GM13977 (cell line): ENCODE data around the gene SF3A1.

Source experiments
- DNase-seq: peaks from one replicate; pipeline ENCODE4 v3.0.0; 2012; ENCODE audit warnings: low spot score
- in situ Hi-C: fragments of 300-500 bp; cut with MboI; formaldehyde crosslinking; loops from one replicate; pipeline ENCODE4 v1.12.0; 2022; ENCODE audit warnings: low sequenced_read_pairs, low pct_unique_long_range_greater_than_20kb, mixed read lengths, inconsistent platforms; ENCODE audit not compliant: unreplicated experiment
- TF ChIP-seq, protein P1 (sequence below): IDR thresholded peaks from 2 replicates; pipeline ENCODE4 v1.5.1; 2012; ENCODE audit warnings: mild to moderate bottlenecking, control low read depth; ENCODE audit not compliant: insufficient read depth; ENCODE audit errors: extremely low read depth, missing control alignments

Gene SF3A1

DNA sequence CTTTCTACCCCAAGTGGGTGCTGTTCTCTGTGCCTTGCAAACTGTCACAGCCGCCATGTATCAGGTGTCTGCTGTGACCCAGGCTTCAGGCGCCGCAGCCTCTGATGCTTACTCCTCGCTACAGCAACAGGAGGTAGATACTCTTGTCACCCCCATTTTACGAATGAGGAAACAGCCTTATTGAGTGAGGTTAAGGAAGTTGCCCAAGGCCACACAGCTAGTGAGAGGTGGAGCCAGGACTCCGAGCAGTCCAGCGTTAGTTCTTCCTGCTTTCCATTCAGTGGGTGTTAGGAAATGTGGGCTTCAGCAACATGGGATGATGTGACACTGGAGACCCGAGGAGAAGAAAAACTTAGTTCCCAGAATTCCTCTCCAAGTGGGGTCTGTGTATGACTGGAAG lies 16.2 kb upstream of the SF3A1 start:
- TF ChIP-seq, protein P1, sequence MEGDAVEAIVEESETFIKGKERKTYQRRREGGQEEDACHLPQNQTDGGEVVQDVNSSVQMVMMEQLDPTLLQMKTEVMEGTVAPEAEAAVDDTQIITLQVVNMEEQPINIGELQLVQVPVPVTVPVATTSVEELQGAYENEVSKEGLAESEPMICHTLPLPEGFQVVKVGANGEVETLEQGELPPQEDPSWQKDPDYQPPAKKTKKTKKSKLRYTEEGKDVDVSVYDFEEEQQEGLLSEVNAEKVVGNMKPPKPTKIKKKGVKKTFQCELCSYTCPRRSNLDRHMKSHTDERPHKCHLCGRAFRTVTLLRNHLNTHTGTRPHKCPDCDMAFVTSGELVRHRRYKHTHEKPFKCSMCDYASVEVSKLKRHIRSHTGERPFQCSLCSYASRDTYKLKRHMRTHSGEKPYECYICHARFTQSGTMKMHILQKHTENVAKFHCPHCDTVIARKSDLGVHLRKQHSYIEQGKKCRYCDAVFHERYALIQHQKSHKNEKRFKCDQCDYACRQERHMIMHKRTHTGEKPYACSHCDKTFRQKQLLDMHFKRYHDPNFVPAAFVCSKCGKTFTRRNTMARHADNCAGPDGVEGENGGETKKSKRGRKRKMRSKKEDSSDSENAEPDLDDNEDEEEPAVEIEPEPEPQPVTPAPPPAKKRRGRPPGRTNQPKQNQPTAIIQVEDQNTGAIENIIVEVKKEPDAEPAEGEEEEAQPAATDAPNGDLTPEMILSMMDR, result no peak
- in situ Hi-C loops, result no loop called here
- no peak for DNase-seq

DNA sequence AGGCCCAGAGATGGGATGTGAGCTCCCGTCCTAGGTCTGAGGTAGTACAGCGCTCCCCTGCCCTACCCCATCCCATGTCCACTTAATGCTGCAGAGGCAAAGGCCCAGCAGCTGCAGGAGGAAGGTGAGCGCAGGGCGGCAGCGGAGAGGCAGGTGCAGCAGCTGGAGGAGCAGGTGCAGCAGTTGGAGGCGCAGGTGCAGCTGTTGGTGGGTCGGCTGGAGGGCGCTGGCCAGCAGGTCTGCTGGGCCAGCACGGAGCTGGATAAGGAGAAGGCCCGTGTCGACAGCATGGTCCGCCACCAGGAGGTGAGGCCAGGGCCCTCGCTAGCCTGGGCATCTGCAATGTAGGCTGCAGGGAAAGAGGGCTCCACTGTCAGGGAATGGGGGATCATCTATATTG lies 15.3 kb upstream of the SF3A1 start:
- in situ Hi-C loops, result no loop called here
- TF ChIP-seq, protein P1, result no peak
- DNase-seq, result no peak

DNA sequence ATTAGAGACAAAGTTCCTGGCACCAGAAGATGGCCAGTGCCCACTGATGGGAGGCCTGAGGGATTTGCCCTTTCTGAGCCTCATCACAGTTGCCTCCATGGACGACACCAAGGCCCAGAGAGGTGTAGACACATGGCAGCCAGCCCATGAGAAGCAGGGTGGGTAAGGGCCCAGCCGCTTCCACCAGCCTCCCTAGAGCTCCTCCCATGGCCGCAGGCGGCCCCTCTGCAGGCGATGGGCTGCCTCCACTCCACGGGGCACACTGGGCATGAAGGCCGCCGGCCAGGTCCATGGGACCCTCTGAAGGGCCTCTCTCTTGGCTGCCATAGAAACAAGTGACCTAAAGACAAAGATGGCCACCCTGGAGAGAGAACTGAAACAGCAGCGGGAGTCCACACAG lies 14.6 kb upstream of the SF3A1 start:
- DNase-seq, result no peak
- TF ChIP-seq, protein P1, result no peak
- in situ Hi-C loops, result no loop called here

DNA sequence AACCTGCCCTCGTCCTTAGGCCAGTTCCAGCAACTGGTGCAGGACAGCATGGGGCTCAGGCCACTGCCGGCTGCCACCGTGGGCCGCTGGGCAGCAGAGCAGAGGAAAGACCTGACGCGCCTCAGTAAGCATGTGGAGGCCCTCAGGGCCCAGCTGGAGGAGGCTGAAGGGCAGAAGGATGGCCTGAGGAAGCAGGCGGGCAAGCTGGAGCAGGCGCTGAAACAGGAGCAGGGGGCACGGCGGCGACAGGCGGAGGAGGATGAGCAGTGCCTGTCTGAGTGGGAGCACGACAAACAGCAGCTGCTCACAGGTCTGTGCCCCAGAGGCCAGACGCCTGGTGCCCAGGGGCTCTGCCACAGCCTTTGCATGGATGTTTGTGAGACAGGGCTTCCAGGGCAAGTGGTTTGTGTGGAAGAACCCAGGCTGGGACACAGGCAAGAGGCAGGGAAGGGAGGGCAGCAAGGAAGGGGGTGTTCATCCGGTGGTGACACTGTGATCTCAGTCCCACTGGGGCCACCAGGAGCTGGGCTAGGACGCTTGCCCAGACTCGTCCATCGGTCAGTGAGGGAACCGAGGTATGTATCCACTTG lies 14.0 kb upstream of the SF3A1 start:
- in situ Hi-C loops, result no loop called here
- TF ChIP-seq, protein P1, result no peak
- DNase-seq, result no peak

DNA sequence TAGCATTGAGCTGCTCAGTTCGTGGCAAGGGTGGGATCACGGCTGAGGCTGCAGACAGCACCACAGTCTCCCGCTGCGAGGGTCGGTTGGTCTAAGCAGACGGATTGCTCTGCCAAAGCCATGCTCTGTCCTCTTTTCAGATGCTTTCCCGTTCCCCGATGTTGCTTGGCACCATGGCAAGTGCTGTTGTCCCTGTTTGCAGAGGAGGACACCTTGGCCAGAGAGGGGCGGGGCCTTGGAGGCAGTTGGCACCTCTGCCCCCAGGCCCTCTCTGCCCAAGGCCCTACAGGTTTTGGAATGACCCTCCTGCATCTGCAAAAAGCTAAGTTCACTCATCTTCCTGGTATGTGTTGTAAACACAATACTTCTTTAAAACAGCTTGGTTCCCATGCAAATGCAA lies 11.7 kb upstream of the SF3A1 start:
- in situ Hi-C loops, result no loop called here
- TF ChIP-seq, protein P1, result no peak
- DNase-seq, result no peak

DNA sequence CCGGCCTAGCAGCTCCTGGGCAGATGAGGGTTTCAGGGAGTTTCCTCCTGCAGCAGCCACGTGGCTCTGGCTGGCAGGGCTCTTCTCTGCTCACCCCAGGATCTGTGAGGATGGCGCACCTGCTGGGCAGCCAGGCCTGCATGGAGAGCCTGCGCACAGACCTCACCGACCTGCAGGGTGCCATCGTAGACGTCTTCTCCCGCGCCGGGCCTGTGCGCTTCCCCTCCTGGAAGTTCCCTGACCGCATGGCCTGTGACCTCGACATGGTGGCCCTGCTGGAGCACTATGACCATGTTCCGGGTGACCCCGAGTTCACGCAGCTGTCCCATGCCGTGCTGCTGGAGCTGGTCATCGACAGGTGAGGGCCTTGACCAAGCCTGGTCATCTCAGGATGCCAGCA lies 9.2 kb upstream of the SF3A1 start:
- in situ Hi-C loops, result no loop called here
- TF ChIP-seq, protein P1, result no peak
- DNase-seq, result no peak
